Measurements from ENCODE around the gene SLC4A3.

The SLC4A3 gene

DNA sequence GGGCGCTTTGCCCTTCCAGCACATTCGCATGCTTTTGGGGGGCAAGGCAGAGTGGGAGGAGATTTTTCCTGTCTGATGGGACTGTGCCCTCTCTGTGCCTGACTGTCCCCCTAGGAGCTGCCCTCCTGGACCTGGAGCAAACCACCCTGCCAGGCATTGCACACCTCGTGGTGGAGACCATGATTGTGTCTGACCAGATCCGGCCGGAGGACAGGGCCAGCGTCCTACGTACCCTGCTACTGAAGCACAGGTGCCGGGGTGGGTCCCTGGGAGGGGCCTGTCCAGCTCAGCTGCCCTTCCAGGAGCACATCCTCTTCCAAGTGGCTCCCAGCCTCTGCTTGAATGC is 5.3 kb downstream of the SLC4A3 start:
- DNase-seq: no peak

DNA sequence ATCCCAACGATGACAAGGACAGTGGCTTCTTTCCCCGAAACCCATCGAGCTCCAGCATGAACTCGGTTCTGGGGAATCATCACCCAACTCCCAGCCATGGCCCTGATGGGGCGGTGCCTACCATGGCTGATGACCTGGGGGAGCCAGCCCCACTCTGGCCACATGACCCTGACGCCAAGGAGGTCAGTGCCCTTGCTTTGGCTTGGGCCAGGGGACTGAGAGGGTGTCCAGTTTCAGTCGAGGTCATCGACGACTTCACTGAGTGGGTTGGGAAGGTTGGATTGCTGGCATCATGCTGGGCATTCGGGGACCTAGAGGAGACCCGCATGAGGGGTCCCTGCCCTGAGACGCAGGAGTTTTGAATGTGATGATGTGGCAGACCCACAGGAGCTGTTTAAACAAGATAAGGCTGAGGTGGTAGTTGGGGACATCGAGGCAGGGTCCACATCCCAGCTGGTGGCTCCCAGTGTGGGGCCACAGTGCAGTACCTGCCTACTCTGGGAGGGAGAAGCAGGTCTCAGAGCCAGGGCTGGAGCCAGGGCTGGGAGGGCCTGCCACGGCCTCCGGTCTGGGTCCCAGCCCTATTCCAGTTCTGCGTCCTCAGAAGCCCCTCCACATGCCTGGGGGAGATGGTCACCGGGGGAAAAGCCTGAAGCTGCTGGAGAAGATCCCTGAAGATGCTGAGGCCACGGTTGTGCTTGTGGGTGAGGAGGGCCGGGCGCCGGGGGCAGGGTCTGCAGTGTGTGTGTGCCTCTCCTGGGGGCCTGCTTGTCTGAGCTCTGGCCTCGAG is 6.0 kb downstream of the SLC4A3 start:
- no peak for DNase-seq

DNA sequence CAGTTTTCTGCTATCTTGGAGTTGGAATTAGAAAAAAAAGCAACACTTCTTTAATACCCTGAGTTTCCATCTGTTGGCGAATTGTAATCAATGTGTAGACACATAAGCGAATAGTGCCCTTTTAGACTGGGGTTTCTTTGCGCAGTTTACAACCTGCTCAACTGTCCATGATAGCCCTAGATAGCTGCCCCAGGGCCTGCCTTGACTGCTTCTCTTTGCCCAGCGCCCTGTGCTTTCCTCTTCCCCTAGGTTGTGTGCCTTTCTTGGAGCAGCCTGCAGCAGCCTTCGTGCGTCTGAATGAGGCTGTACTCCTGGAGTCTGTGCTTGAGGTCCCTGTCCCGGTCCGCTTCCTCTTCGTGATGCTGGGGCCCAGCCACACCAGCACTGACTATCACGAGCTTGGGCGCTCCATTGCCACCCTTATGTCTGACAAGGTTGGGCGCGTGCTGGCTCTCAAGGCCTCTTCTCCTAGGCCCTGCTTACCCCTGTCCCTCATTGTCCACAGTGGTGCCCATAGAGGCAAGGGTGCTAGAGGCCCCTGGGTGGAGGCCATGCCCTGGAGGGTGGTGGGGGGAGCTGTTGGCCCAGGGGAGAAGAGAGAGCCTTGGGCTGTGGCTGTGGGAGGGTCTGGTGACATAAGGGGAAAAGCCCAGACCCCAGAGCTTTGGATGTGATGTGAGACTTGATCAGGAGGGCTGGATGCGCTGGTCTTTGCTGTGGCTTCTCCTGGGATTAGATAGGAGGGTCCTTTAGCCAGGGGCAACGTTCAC is 6.9 kb downstream of the SLC4A3 start:
- no peak for DNase-seq

DNA sequence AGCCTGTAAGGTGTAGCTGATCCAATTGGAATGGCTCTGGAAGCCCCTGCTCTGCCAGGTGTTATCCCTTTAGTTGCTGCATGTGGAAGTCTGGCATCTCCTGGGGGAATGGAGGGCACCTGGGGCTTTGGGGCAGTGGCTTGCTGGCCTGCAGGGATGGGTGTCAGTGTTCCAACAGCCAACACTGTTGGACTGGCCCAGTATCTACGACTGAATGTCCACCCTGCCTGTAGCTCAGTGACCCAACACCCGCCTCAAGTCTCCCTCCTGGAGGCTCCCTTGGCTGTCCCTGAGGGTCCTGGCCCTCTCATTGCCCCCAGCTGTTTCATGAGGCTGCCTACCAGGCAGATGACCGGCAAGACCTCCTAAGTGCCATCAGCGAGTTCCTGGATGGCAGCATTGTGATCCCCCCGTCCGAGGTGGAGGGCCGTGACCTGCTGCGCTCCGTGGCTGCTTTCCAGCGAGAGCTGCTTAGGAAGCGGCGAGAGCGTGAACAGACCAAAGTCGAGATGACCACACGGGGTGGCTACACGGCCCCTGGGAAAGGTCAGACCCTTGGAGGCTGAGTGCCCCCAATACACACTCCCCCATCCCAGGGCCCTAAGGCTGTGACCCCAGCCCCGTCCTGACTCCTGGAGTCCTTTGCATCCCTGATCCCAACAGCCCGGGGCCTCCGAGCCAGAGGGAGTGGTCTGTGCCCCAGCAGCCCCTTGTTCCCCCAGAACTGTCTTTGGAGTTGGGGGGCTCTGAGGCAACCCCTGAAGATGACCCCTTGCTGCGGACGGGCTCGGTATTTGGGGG is 7.7 kb downstream of the SLC4A3 start:
- no peak for DNase-seq

DNA sequence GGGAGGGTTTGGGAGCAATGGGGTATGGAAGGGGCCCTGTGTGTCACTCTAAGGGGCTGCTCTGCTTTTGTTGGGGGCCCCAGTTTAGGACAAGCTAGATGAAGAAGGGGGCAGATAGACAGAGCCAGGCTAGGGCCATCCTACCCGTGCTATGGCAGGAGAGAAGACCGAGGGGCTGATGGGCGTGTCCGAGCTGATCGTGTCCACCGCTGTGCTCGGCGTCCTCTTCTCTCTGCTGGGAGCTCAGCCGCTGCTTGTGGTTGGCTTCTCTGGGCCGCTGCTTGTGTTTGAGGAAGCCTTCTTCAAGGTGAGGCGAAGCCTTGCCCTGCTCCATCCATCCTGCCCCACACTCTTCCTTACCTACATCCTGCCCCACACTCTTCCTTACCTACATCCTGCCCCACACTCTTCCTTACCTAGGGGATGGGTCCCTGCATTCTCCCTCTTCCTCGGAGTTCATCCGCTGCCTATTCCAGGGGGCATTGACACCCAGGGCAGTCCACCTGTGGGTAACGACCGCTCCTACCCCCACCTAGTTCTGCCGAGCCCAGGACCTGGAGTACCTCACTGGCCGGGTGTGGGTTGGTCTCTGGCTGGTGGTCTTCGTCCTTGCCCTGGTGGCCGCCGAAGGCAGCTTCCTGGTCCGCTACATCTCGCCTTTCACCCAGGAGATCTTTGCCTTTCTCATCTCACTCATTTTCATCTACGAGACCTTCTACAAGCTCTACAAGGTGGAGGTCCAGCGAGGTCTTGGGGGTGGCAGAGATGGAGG is 8.9 kb downstream of the SLC4A3 start:
- DNase-seq: no peak

DNA sequence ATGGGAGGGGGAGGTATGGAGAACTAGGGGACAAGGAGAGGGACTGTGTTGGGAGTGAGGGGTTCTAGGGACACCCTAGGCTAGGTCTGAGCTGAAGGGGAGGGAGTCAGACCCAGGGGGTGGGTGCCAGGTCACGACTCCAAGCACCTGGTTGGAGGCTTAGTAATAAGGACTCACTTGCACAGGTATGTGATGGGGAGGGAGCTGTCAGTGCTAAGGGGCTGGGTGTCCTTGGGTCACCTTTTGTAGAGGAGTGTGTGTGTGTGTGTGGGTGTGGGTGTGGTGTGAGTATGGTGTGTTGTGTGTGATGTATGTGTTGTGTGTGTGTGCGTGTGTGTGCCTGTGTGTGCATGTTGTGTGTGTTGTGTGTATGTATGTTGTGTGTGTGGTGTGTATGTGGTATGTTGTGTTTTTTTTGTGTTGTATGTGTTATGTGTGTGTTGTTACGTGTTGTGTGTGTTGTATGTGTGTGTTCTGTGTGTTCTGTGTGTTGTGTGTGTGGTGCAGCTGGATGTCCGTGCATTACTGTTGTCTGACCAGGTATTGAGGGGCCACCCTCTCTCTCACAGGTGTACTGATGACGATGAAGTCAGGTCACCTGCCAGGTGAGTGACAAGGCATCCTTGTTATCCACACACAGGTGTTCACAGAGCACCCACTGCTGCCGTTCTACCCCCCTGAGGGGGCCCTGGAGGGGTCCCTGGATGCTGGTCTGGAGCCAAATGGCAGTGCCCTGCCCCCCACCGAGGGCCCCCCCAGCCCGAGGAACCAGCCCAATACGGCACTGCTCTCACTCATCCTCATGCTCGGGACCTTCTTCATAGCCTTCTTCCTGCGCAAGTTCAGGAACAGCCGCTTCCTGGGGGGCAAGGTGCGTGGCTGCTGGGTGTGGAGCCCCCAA is 9.8 kb downstream of the SLC4A3 start:
- DNase-seq: no peak

DNA sequence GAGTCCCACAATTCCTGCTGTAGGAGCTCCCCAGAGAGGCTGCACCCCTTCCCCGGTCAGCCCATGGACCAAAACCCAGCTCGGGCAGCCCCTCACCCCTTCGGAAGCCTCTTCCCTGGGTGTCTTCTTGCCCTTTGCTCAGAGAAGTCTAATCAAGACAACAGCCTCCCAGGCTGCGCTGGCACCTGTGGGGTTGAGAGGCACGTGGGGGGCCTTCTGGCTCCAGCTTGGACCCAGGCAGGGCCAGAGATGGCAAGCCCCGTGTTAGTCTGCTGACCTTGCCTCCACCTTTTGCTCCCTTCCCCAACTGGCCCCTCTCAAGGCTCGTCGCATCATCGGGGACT is 10.4 kb downstream of the SLC4A3 start:
- no peak for DNase-seq

DNA sequence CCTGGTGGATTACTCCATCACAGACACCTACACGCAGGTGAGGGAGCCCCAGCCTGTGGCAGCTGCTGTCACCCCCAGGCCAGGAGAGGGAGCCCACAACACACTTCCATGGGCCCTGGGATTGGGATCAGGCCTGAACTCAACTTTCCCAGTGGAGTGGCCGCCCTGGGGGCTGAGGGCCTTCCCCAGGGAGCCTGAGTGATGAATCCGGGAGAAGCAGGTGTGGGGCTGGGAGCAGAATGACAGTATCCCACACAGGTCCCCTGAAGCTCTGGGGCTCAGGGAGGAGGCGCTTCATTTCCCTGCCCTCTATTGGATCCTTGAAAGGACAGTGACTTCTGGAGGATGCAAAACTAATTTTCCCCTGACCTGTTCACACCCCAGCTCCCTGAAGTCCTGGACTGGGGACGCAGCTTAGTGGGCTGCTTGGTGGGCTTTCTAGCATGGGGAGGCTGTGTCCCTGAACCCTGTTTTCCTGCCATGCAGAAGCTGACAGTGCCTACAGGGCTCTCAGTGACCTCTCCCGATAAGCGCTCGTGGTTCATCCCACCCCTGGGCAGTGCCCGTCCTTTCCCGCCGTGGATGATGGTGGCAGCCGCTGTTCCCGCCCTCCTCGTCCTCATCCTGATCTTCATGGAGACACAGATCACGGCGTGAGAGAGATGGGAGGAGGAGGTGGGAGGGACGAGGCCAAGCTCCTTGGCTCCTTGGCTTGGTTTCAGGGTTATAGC is 11.0 kb downstream of the SLC4A3 start:
- no peak for DNase-seq

DNA sequence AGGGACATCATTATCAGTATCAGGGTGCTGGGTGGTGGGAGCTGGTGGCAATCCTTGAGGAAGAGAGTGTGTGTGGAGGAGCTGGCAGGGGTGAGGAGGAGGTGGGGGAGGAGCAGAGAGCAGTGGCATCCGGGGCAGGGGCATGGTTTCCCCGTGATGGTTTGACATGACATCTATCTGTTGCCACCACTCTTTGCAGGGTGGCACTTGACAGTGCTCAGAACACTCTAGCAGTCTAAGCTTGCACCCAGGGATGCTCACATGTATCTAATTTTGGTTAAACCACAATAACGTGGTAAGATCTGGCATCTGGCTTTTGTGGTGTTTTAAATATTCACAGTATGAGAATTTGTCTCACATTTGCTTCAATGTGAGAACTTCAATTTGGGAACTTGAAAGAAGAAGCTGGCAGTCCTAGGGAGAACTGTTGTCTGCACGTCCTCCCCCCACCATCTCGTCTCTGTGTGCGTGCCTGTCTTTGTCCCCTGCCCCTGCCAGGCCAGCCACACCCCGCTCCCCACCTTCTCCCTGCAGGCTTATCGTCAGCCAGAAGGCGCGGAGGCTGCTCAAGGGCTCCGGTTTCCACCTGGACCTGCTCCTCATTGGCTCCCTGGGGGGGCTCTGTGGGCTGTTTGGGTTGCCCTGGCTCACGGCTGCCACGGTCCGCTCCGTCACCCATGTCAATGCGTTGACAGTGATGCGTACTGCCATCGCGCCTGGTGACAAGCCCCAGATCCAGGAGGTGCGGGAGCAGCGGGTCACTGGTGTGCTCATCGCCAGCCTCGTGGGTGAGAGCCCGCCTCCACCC is 11.7 kb downstream of the SLC4A3 start:
- DNase-seq: no peak

DNA sequence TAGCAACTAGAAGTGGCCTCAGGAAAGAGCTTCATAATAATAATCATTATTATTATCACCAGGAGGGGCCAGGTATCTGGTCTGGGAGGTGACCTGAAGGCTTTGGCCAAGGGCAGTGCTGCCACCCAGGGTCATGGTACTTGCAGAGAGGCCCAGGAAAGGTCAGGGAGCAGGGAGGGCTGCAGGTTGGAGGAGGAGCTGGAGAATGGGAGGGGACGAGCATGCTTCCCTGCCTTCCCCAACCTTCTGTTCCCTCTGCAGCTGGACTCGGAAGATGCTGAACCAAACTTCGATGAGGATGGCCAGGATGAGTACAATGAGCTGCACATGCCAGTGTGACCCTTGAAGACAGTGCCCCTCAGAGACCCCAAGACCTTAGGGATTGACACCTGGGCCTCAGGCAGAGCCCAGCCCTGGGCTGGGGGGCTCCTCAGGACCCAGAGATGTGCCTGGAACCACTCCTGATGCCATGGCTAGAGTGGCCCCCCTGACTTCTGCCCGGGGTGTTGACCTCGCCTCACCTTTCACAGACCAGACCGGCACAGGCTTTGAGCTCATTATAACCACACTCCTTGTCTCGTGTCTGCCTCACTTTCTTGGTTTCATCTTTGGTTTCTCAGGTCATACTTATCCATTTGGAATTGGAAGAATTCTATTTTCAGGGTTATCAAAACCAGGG is 14.1 kb downstream of the SLC4A3 start:
- DNase-seq: no peak

DNA sequence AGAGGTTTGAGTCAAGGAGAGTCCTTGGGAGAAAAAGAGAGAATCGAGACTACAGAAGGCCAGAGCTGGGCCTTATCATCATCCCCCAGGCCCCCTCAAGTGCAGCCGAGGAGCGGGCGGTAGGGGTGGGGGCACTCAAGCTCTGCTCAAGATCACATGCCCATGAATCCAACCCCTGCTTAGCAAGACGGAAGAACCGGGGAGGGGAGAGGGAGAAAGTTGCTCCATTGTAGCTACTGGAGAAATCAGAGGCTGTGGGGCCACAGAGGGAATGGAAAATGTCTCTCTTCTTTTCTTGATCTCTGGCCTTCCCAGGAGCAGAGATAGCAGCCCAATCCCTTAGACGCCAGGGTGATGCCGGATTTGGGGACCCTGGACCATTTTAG is 14.6 kb downstream of the SLC4A3 start:
- DNase-seq: no peak

DNA sequence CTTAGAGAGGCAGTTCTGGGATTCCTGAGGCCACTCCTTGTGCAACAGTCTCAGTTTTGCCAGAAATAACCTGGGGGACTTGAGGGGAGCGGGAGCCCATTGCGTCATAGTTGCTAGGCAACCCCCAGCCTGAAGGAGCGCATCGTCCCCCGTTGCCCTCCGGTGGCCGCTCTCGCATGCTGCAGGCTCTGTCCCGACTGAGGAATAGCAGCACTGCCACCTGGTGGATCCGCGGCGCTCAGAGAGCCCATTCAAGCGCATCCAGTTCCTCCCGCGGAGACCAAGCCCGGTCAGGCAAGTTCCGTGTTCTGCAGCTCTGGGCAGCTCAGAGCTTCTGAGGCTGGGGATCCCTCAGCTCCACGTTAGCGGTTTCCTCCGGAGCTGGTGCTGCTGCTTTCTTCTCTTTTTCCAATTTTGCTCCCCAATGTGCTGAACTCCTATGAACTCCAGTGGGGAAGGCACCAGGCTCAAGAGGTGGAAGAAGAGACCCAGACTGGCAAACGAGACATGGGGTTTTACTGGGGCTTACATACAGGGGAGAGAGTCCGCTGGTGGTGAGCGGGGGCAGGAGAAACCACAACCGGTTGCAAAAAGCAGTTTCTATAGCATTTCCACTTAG is 15.1 kb downstream of the SLC4A3 start:
- peak; percentile 85 to 96 for DNase-seq

DNA sequence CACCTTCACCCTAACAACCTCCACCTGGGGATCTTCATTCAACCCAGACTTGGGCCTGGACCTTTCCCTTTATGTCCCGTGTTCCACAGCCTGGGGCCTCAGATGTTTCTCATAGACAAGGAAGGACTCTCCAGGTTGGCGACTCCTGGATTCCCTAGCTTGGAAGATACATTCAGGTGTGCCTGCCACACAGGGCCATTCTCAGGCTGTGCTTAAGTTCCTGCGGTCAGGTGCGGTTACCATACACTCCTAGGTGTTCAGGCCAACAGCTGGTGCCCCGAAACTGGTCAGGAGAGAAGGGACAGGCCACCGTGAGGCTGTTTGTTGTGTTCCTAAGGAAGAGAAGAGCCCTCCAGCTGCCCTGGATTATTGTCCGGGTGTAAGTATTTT is 15.6 kb downstream of the SLC4A3 start:
- DNase-seq: no peak

DNA sequence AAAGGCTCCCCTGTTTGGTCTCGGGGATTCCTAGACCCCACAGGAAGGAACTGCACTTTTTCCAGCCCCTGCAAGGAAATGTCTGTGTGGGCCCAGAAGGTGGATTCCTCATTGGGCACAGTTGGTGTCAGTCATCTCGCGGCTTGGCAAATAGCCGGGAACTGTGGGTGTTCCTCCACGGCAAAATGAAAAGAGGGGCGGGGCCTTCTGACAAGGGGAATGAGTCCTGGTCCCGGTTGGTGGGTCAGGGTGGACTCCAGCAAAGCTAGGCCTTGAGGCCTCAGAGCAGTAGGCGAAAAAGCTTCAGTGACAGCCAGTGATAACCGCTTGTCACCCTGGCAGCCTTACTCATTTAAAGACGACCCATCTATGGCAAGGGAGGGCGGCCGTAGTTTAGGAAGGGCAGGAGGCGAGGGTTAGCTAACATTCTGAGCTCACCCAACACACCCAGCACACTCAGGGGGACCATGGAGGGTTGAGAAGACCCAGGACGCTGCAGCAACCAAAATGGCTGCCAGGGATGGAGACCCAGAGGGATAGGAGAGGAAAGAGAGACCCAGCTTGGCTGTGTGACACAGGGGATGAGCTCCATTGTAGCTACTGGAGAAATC is 16.5 kb downstream of the SLC4A3 start:
- peak in 1 of 2 experiments; percentile 13 for DNase-seq

DNA sequence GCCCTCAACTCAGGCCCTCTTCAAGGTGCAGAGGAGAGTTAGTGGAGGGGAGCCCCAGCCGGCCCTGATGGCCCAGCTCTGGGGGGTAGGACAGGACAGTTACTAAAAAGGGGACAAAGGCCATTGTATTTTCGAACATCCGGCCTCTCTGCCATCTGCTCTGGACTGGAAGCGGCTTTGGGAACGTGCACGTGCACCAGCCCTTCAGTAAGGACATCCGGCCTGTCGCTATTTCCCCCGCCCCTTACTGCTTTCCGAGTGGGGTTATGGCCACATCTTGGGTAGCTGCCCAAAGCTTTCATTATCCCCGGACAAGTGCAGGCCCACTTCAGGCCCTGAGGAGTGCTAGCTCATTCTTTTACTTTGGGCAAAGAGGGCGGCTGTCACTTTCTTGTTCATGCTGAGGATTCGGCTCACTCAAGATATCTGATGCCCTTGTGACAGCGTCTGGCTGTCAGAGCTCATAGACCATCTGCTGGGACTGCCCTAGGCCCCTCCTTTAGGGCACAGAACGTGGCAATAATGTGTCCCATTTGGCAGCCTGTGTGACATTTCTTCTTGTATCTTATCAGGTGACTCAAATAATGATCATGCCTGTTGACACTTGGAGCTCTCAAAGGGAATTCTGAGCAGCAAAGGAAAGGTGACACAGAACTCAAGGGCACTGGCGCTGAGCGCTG is 17.5 kb downstream of the SLC4A3 start:
- no peak for DNase-seq

DNA sequence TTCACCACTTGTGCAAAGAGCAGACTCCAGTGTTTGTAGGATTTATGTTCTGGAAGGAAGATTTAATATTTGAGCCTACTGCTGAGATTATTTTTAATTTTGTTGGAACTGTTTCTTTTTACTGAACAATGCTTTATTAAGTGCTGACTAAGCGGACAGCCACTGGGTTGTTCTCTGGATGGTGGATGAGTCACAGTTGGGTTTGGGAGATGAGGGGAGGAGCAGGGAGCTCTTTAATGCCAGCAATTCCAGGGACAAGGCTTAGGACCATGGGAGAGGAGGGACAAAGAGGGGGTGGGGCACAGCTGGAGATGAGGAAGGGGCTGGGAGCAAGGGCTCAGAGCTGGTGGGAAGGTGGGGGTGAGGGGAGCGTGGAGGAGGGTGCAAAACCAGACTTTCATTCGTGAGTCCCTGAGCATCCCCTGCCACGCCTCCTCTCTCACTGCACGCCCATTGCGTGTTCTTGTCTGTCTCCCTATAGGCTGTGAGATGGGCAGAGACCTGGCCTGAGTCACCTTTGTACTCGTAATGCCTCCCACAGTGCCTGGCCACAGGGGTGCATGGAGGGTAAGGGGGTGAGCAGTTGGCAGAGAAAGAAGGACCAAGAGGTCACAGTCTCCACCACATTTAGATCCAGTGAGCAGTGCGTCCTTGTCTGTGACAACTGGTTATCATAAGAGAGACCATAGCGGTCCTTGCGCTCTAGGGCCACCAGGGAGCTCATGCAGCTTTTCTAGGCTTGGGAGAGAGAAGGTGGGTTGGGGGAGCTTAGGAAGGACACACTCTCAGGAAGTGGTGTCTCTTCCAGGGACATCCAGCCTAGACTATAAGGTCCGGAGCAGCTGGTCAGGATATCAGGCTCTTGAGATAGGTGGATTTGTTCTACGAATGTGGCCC is 18.4 kb downstream of the SLC4A3 start:
- DNase-seq: no peak

DNA sequence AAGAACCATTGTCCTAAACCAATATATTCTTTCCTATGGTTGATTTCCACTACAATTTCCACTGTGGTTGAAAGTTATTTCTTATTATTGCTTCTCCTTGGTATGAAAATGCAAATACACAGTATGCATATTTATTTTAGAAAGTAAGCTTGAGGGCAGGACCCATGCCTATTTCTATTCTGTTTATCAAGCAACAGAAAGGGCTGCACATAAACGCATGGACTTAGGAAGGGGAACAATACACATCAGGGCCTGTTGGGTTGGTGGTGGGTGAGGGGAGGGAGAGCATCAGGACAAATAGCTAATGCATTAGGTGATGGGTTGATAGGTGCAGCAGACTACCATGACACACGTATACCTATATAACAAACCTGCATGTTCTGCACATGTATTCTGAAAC is 20.7 kb downstream of the SLC4A3 start:
- DNase-seq: no peak
